K562 (cell line): ENCODE results near the gene PBXIP1. TPM values are rescaled to one million over a fixed set of nuclear protein-coding genes. Genes with fewer than 3 reads are reported as not detected.

ENCODE experiments used
- ATF7 ChIP-seq: fragments of 450-650 bp; IDR thresholded peaks from 2 replicates; pipeline ENCODE4 v1.7.1; 2014; ENCODE audit warnings: mild to moderate bottlenecking, moderate library complexity
- CHD1 ChIP-seq: fragments of 200-600 bp; sonication (generic); IDR thresholded peaks from one replicate; pipeline ENCODE4 v1.6.1; 2012; ENCODE audit warnings: mild to moderate bottlenecking, moderate library complexity, low read length, inconsistent platforms
- DMBX1 ChIP-seq: fragments of 250-450 bp; sonication (Bioruptor Pico); IDR thresholded peaks from 2 replicates; pipeline ENCODE4 v1.8.0; 2022; ENCODE audit warnings: inconsistent platforms, mild to moderate bottlenecking, moderate library complexity, borderline replicate concordance
- FIP1L1 ChIP-seq: fragments of 200-400 bp; formaldehyde crosslinking; IDR thresholded peaks from 2 replicates; pipeline ENCODE4 v1.6.1; 2018; ENCODE audit warnings: mild to moderate bottlenecking, low read depth, low read length; ENCODE audit not compliant: poor library complexity, severe bottlenecking
- L3MBTL2 ChIP-seq: fragments of 450-650 bp; IDR thresholded peaks from 2 replicates; pipeline ENCODE4 v1.6.1; 2016; ENCODE audit warnings: mild to moderate bottlenecking, moderate library complexity
- MEF2A ChIP-seq: IDR thresholded peaks from 2 replicates; pipeline ENCODE4 v1.6.1; 2011; ENCODE audit warnings: low read depth, mild to moderate bottlenecking, low read length, moderate library complexity; ENCODE audit not compliant: control insufficient read depth
- MEIS2 ChIP-seq: fragments of 450-650 bp; IDR thresholded peaks from 2 replicates; pipeline ENCODE4 v1.6.1; 2014; ENCODE audit warnings: mild to moderate bottlenecking; ENCODE audit not compliant: partially characterized antibody
- MYC ChIP-seq, 2 experiments: fragments of 250-450 bp in 1 of 2; sonication (Bioruptor Pico) in 1 of 2; IDR thresholded peaks; 2 replicates each; pipeline versions ENCODE4 v1.5.1 to v1.6.1; 2012 to 2021; ENCODE audit warnings: low read depth in 2 of 2, borderline replicate concordance in 1 of 2, improper control_type of control experiment in 1 of 2, low read length in 1 of 2, mild to moderate bottlenecking in 1 of 2, moderate library complexity in 1 of 2
- PURB ChIP-seq: sonication (generic); formaldehyde crosslinking; IDR thresholded peaks from 2 replicates; pipeline ENCODE4 v1.9.0; 2021; ENCODE audit warnings: low read depth, mild to moderate bottlenecking, missing genetic modification reagents
- SAFB ChIP-seq: fragments of 200-400 bp; formaldehyde crosslinking; IDR thresholded peaks from 2 replicates; pipeline ENCODE4 v1.6.1; 2017; ENCODE audit warnings: low read depth, low read length, borderline replicate concordance
- SOX6 ChIP-seq: fragments of 450-650 bp; IDR thresholded peaks from 2 replicates; pipeline ENCODE4 v1.6.1; 2014; ENCODE audit warnings: mild to moderate bottlenecking
- XRCC5 ChIP-seq: fragments of 200-400 bp; formaldehyde crosslinking; IDR thresholded peaks from 2 replicates; pipeline ENCODE4 v1.6.1; 2017; ENCODE audit warnings: low read depth, mild to moderate bottlenecking, low read length
- ZNF175 ChIP-seq: fragments of 200-800 bp; sonication (Bioruptor generic); IDR thresholded peaks from 2 replicates; pipeline ENCODE4 v1.6.1; 2016; ENCODE audit warnings: low read depth, mild to moderate bottlenecking, missing genetic modification characterization, missing compliant biosample characterization
- polyA plus RNA-seq, 8 experiments: library from polyadenylated mRNA; depleted of rRNA in 4 of 8; stranded (reverse) in 5 of 8; unstranded in 3 of 8; fragments of >200 nt; fragmentation: Nextera tagmentation in 2 of 8; fragmentation: Illumina TruSeq in 1 of 8; extraction: Ambion mirVana in 2 of 8; extraction: Trizol in 1 of 8; gene quantifications; 2 replicates each; pipeline versions ENCODE4 v1.2.1 to v1.2.3, GENCODE V29; 2011 to 2014; ENCODE audit warnings: inconsistent platforms in 1 of 8, missing spikeins in 1 of 8
- total RNA-seq, 7 experiments: library from RNA; depleted of rRNA in 6 of 7; stranded (reverse); fragments of >200 nt in 6 of 7; fragmentation: Illumina TruSeq in 2 of 7; extraction: Trizol in 2 of 7; gene quantifications; 2 replicates each; pipeline versions ENCODE4 v1.2.1 to v1.2.3, GENCODE V29; 2011 to 2021; ENCODE audit warnings: low replicate concordance in 1 of 7
- TF ChIP-seq, protein P1 (sequence below): fragments of 250-450 bp; sonication (Bioruptor Pico); IDR thresholded peaks from 2 replicates; pipeline ENCODE4 v1.5.0; 2021
- TF ChIP-seq, protein P2 (sequence below), 3 experiments: IDR thresholded peaks in 2 of 3; conservative IDR thresholded peaks in 1 of 3; 2 replicates each; pipeline ENCODE4 v1.5.1; 2011 to 2012; ENCODE audit warnings: low read length in 3 of 3, mild to moderate bottlenecking in 3 of 3, control low read depth in 2 of 3, improper control_type of control experiment in 1 of 3, inconsistent platforms in 1 of 3, low read depth in 1 of 3, mixed read lengths in 1 of 3, moderate library complexity in 1 of 3; ENCODE audit not compliant: insufficient read depth in 2 of 3
- TF ChIP-seq, protein P3 (sequence below): sonication (generic); formaldehyde crosslinking; IDR thresholded peaks from 2 replicates; pipeline ENCODE4 v1.9.0; 2022; ENCODE audit warnings: mild to moderate bottlenecking, missing genetic modification reagents
- TF ChIP-seq, protein P4 (sequence below): sonication (generic); formaldehyde crosslinking; IDR thresholded peaks from 2 replicates; pipeline ENCODE4 v1.8.0; 2022; ENCODE audit warnings: mild to moderate bottlenecking, missing genetic modification reagents
- TF ChIP-seq, protein P5 (sequence below): fragments of 450-650 bp; IDR thresholded peaks from 2 replicates; pipeline ENCODE4 v1.7.1; 2018; ENCODE audit warnings: mild to moderate bottlenecking, low read depth; ENCODE audit not compliant: partially characterized antibody
- TF ChIP-seq, protein P6 (sequence below): fragments of 250-450 bp; sonication (Bioruptor Pico); IDR thresholded peaks from 2 replicates; pipeline ENCODE4 v1.8.0; 2022; ENCODE audit warnings: moderate library complexity, mild to moderate bottlenecking, inconsistent platforms

The PBXIP1 gene
- total and polyA plus RNA-seq, 9 of the 15 experiments (the other 6 are each of a cell fraction or from before 2014, with no cell fraction given): 0.13 to 8.3 (median 5.8) TPM

DNA sequence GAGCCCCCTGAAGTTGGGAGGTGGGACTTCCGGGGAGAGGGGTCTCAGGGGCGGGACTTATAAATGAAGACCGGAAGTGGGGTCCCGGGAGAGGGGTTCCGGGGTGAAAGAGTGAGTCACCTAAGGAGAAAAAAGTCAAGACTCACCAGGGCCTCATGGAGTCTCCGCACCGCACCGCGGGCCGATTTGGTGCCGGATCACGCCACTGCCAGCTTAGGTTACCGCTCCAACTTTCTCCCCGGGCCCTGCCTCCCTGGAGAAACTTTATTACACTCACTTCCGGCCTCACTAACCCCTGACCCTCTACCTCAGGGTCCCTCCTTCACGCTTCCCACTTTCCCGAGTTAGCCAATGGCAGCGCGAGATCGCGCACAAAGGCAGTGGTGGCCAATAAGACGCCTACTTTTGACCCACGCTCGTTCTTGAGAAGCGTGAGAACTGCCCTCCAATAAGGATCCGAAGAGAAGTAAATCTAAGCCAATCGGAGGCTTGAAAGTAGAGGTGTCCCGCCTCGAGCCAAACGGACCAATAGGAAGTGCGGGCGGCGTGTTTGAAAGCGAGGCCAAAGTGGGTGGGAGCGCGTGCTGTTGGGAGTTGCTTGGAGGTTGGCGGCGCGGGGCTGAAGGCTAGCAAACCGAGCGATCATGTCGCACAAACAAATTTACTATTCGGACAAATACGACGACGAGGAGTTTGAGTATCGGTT is 18.4 kb upstream of the PBXIP1 start, which contains the start of gene CKS1B (continued):
- TF ChIP-seq, protein P1, sequence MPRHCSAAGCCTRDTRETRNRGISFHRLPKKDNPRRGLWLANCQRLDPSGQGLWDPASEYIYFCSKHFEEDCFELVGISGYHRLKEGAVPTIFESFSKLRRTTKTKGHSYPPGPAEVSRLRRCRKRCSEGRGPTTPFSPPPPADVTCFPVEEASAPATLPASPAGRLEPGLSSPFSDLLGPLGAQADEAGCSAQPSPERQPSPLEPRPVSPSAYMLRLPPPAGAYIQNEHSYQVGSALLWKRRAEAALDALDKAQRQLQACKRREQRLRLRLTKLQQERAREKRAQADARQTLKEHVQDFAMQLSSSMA (CRISPR knock-in tag): 0 out of 2 replicates have a peak, but pooled peaks have one; percentile 69
- TF ChIP-seq, protein P2, sequence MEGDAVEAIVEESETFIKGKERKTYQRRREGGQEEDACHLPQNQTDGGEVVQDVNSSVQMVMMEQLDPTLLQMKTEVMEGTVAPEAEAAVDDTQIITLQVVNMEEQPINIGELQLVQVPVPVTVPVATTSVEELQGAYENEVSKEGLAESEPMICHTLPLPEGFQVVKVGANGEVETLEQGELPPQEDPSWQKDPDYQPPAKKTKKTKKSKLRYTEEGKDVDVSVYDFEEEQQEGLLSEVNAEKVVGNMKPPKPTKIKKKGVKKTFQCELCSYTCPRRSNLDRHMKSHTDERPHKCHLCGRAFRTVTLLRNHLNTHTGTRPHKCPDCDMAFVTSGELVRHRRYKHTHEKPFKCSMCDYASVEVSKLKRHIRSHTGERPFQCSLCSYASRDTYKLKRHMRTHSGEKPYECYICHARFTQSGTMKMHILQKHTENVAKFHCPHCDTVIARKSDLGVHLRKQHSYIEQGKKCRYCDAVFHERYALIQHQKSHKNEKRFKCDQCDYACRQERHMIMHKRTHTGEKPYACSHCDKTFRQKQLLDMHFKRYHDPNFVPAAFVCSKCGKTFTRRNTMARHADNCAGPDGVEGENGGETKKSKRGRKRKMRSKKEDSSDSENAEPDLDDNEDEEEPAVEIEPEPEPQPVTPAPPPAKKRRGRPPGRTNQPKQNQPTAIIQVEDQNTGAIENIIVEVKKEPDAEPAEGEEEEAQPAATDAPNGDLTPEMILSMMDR (IDR thresholded peaks at IDR 0.05 in 2 of 3, conservative IDR thresholded peaks at IDR 0.05 in 1 of 3; ENCODE audit: insufficient read depth in 2 of 3, low read depth in 1 of 3, low read length in 3 of 3): no peak
- TF ChIP-seq, protein P3, sequence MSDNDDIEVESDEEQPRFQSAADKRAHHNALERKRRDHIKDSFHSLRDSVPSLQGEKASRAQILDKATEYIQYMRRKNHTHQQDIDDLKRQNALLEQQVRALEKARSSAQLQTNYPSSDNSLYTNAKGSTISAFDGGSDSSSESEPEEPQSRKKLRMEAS (CRISPR knock-in tag): peak; percentile 100
- TF ChIP-seq XRCC5: no peak
- TF ChIP-seq, protein P4, sequence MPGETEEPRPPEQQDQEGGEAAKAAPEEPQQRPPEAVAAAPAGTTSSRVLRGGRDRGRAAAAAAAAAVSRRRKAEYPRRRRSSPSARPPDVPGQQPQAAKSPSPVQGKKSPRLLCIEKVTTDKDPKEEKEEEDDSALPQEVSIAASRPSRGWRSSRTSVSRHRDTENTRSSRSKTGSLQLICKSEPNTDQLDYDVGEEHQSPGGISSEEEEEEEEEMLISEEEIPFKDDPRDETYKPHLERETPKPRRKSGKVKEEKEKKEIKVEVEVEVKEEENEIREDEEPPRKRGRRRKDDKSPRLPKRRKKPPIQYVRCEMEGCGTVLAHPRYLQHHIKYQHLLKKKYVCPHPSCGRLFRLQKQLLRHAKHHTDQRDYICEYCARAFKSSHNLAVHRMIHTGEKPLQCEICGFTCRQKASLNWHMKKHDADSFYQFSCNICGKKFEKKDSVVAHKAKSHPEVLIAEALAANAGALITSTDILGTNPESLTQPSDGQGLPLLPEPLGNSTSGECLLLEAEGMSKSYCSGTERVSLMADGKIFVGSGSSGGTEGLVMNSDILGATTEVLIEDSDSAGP (CRISPR knock-in tag): no peak
- no peak for TF ChIP-seq ZNF175 (CRISPR knock-in tag)
- TF ChIP-seq MYC (IDR thresholded peaks at IDR 0.05; ENCODE audit: low read depth, low read length): peak; percentile 95
- TF ChIP-seq MYC (CRISPR knock-in tag; IDR thresholded peaks at IDR 0.05; ENCODE audit: borderline replicate concordance, low read depth): 0 out of 2 replicates have a peak, but pooled peaks have one; percentile 72
- TF ChIP-seq, protein P5, sequence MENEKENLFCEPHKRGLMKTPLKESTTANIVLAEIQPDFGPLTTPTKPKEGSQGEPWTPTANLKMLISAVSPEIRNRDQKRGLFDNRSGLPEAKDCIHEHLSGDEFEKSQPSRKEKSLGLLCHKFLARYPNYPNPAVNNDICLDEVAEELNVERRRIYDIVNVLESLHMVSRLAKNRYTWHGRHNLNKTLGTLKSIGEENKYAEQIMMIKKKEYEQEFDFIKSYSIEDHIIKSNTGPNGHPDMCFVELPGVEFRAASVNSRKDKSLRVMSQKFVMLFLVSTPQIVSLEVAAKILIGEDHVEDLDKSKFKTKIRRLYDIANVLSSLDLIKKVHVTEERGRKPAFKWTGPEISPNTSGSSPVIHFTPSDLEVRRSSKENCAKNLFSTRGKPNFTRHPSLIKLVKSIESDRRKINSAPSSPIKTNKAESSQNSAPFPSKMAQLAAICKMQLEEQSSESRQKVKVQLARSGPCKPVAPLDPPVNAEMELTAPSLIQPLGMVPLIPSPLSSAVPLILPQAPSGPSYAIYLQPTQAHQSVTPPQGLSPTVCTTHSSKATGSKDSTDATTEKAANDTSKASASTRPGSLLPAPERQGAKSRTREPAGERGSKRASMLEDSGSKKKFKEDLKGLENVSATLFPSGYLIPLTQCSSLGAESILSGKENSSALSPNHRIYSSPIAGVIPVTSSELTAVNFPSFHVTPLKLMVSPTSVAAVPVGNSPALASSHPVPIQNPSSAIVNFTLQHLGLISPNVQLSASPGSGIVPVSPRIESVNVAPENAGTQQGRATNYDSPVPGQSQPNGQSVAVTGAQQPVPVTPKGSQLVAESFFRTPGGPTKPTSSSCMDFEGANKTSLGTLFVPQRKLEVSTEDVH: peak; percentile 77
- TF ChIP-seq SAFB: no peak
- peak; percentile 100 for TF ChIP-seq L3MBTL2
- no peak for TF ChIP-seq FIP1L1
- peak; percentile 66; the same call in 1 of the 2 replicates for TF ChIP-seq DMBX1 (CRISPR knock-in tag)
- TF ChIP-seq PURB (CRISPR knock-in tag): no peak
- no peak for TF ChIP-seq SOX6
- TF ChIP-seq ATF7: peak; percentile 80; the same call in 1 of the 2 replicates
- TF ChIP-seq MEIS2: no peak
- TF ChIP-seq CHD1: peak; percentile 86
- TF ChIP-seq, protein P6, sequence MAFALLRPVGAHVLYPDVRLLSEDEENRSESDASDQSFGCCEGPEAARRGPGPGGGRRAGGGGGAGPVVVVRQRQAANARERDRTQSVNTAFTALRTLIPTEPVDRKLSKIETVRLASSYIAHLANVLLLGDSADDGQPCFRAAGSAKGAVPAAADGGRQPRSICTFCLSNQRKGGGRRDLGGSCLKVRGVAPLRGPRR (CRISPR knock-in tag): no peak
- TF ChIP-seq MEF2A: no peak
